SK-N-SH treated with all-trans-retinoic acid at 6 μM for 48 hours (cell line): ENCODE data around the gene DENND4C.

ENCODE experiments used
- BACH2 ChIP-seq: fragments of 250-450 bp; sonication (Bioruptor Pico); IDR thresholded peaks from 2 replicates; pipeline ENCODE4 v1.9.0; 2021; ENCODE audit warnings: mild to moderate bottlenecking, borderline replicate concordance
- SNAI2 ChIP-seq: fragments of 250-450 bp; sonication (Bioruptor Pico); IDR thresholded peaks from 2 replicates; pipeline ENCODE4 v1.5.0; 2020; ENCODE audit warnings: mild to moderate bottlenecking, moderate library complexity

GRCh38 chr9:19369107-19369506, 138.6 kb downstream of the DENND4C start:
- TF ChIP-seq SNAI2 (CRISPR knock-in tag) (no peak), BACH2 (CRISPR knock-in tag) (no peak)
